Mesenchymal stem cell (in vitro differentiated cells and primary cell): Measurements from ENCODE around the gene ADARB2.

Experiments used
- DNase-seq: peaks from one replicate; pipeline ENCODE4 v3.0.0-alpha.2; 2013
- H2AFZ ChIP-seq: one replicate; pipeline ENCODE4 v1.6.1; 2013; ENCODE audit warnings: low read depth, mild to moderate bottlenecking, control low read depth, inconsistent platforms, low read length, moderate library complexity
- H2AK5ac ChIP-seq: 2 replicates; pipeline ENCODE4 v1.6.1; 2013; ENCODE audit warnings: low read length, moderate library complexity, mild to moderate bottlenecking, inconsistent platforms; ENCODE audit not compliant: severe bottlenecking
- H2BK120ac ChIP-seq: one replicate; pipeline ENCODE4 v1.6.1; 2013; ENCODE audit warnings: low read depth, mild to moderate bottlenecking, inconsistent platforms, low read length, moderate library complexity
- H2BK12ac ChIP-seq, 2 experiments: one replicate each; pipeline ENCODE4 v1.6.1; 2013; ENCODE audit warnings: inconsistent platforms in 2 of 2, low read length in 2 of 2, mild to moderate bottlenecking in 2 of 2, moderate library complexity in 2 of 2, control low read depth in 1 of 2
- H2BK15ac ChIP-seq: one replicate; pipeline ENCODE4 v1.6.1; 2013; ENCODE audit warnings: mild to moderate bottlenecking, low read depth, inconsistent platforms; ENCODE audit not compliant: poor library complexity, severe bottlenecking
- H2BK5ac ChIP-seq: 2 replicates; pipeline ENCODE4 v1.6.1; 2013; ENCODE audit warnings: low read depth, mild to moderate bottlenecking, low read length, control low read depth, inconsistent platforms; ENCODE audit not compliant: poor library complexity, severe bottlenecking
- H3K14ac ChIP-seq, 2 experiments: one replicate each; pipeline ENCODE4 v1.6.1; 2013; ENCODE audit warnings: inconsistent platforms in 2 of 2, low read length in 2 of 2, control low read depth in 1 of 2, mild to moderate bottlenecking in 1 of 2, moderate library complexity in 1 of 2
- H3K18ac ChIP-seq, 2 experiments: one replicate each; pipeline ENCODE4 v1.6.1; 2013; ENCODE audit warnings: inconsistent platforms in 2 of 2, low read length in 2 of 2, control low read depth in 1 of 2, low read depth in 1 of 2, mild to moderate bottlenecking in 1 of 2
- H3K23ac ChIP-seq, 2 experiments: one replicate each; pipeline ENCODE4 v1.6.1; 2013; ENCODE audit warnings: inconsistent platforms in 2 of 2, low read length in 2 of 2, mild to moderate bottlenecking in 2 of 2, moderate library complexity in 2 of 2, control low read depth in 1 of 2
- H3K27ac ChIP-seq: 2 replicates; pipeline ENCODE4 v1.5.1; 2013; ENCODE audit warnings: mild to moderate bottlenecking, moderate library complexity, low read length, control low read depth, inconsistent platforms; ENCODE audit not compliant: poor library complexity, severe bottlenecking
- H3K27me3 ChIP-seq, 2 experiments: 2 replicates each; pipeline versions ENCODE4 v1.6.1 to v1.7.0; 2013; ENCODE audit warnings: low read length in 2 of 2, mild to moderate bottlenecking in 2 of 2, moderate library complexity in 2 of 2, control low read depth in 1 of 2, inconsistent platforms in 1 of 2; ENCODE audit not compliant: control insufficient read depth in 1 of 2, insufficient read depth in 1 of 2
- H3K36me3 ChIP-seq, 2 experiments: 2 replicates each; pipeline versions ENCODE4 v1.6.1 to v1.7.0; 2013; ENCODE audit warnings: low read length in 2 of 2, control low read depth in 1 of 2, inconsistent platforms in 1 of 2, low read depth in 1 of 2, mild to moderate bottlenecking in 1 of 2; ENCODE audit not compliant: insufficient read depth in 2 of 2, control insufficient read depth in 1 of 2
- H3K4ac ChIP-seq, 2 experiments: one replicate each; pipeline ENCODE4 v1.6.1; 2013; ENCODE audit warnings: inconsistent platforms in 2 of 2, low read length in 2 of 2, mild to moderate bottlenecking in 2 of 2, moderate library complexity in 2 of 2, control low read depth in 1 of 2, low read depth in 1 of 2
- H3K4me1 ChIP-seq: 2 replicates; pipeline ENCODE4 v1.6.1; 2013; ENCODE audit warnings: low read depth, low read length, control low read depth; ENCODE audit not compliant: control insufficient read depth, insufficient read depth
- H3K4me2 ChIP-seq: 2 replicates; pipeline ENCODE4 v1.6.1; 2013; ENCODE audit warnings: low read length, mild to moderate bottlenecking, inconsistent platforms; ENCODE audit not compliant: poor library complexity, severe bottlenecking
- H3K4me3 ChIP-seq, 2 experiments: 2 replicates each; pipeline versions ENCODE4 v1.5.1 to v1.7.0; 2013; ENCODE audit warnings: low read length in 2 of 2, mild to moderate bottlenecking in 2 of 2, control low read depth in 1 of 2, low read depth in 1 of 2; ENCODE audit not compliant: insufficient read depth in 1 of 2
- H3K79me1 ChIP-seq: replicated peaks from 2 replicates; pipeline ENCODE4 v1.6.1; 2013; ENCODE audit warnings: mild to moderate bottlenecking, control low read depth, low read length, inconsistent platforms; ENCODE audit not compliant: poor library complexity, severe bottlenecking
- H3K9ac ChIP-seq: 2 replicates; pipeline ENCODE4 v1.7.0; 2013; ENCODE audit warnings: mild to moderate bottlenecking, low read length, moderate library complexity
- H3K9me3 ChIP-seq: 2 replicates; pipeline ENCODE4 v1.7.0; 2013; ENCODE audit warnings: mild to moderate bottlenecking, low read length; ENCODE audit not compliant: control insufficient read depth
- H4K8ac ChIP-seq: one replicate; pipeline ENCODE4 v1.6.1; 2013; ENCODE audit warnings: inconsistent platforms, mild to moderate bottlenecking, low read length, moderate library complexity
- H4K91ac ChIP-seq: one replicate; pipeline ENCODE4 v1.6.1; 2013; ENCODE audit warnings: mild to moderate bottlenecking, low read length, inconsistent platforms
- WGBS: methylation state at CpG from one replicate; pipeline ENCODE4 v1.1.7; 2013; ENCODE audit warnings: mixed read lengths; 5-methylcytosine and 5-hydroxymethylcytosine counted together

ADARB2 gene

GRCh38 chr10:1395025-1395480 lies 342.3 kb downstream of the ADARB2 start:
- Histone ChIP-seq H4K91ac (no peak overlapping the region), H4K8ac (no peak overlapping the region), H3K27ac (no peak overlapping the region), H3K9me3 (peaks cover 4% of the 10 kb centered on the region), H3K9ac (no peak overlapping the region), H3K23ac (no peak overlapping the region), H3K4me1 (peaks cover 4% of the 10 kb centered on the region), H3K79me1 (no peaks in the 10 kb centered on the region), H2AFZ (no peak overlapping the region), H2AK5ac (no peak overlapping the region), H2BK15ac (no peak overlapping the region), H3K36me3 (no peaks in the 10 kb centered on the region), H3K4me2 (no peak overlapping the region), H3K27me3 (no peaks in the 10 kb centered on the region), H3K14ac (no peak overlapping the region), H2BK120ac (no peak overlapping the region), H3K18ac (no peak overlapping the region), H3K4ac (no peak overlapping the region), H3K4me3 (no peak overlapping the region), H2BK12ac (no peak overlapping the region), H2BK5ac (no peak overlapping the region)
- 87% methylated on average over 11 of the region's 11 CpGs for WGBS
- DNase-seq = no peak

GRCh38 chr10:1394155-1394912 lies 343.0 kb downstream of the ADARB2 start:
- Histone ChIP-seq H2BK15ac (no peak overlapping the region), H2AK5ac (no peak overlapping the region), H3K4me1 (no peaks in the 10 kb centered on the region), H3K14ac (no peak overlapping the region), H3K79me1 (no peaks in the 10 kb centered on the region), H3K4me3 (no peak overlapping the region), H3K36me3 (no peaks in the 10 kb centered on the region), H2BK5ac (no peak overlapping the region), H3K27me3 (no peaks in the 10 kb centered on the region), H3K18ac (no peak overlapping the region), H3K9me3 (peaks cover 3% of the 10 kb centered on the region), H3K23ac (no peak overlapping the region), H2BK120ac (no peak overlapping the region), H4K91ac (no peak overlapping the region), H2BK12ac (no peak overlapping the region), H3K9ac (no peak overlapping the region), H3K27ac (no peak overlapping the region), H3K4me2 (no peak overlapping the region), H2AFZ (no peak overlapping the region), H4K8ac (no peak overlapping the region), H3K4ac (no peak overlapping the region)
- DNase-seq = no peak
- 81% methylated on average over 11 of the region's 13 CpGs for WGBS

GRCh38 chr10:1393481-1393880 lies 343.8 kb downstream of the ADARB2 start:
- H3K9me3 ChIP-seq = no peaks in the 10 kb centered on the region
- no peak overlapping the region for H4K8ac ChIP-seq
- no peak overlapping the region for H3K4me2 ChIP-seq
- no peak overlapping the region for H2BK5ac ChIP-seq
- H3K79me1 ChIP-seq = no peaks in the 10 kb centered on the region
- 95% methylated on average over 8 of the region's 8 CpGs for WGBS
- no peak overlapping the region for H2AK5ac ChIP-seq
- H3K18ac ChIP-seq = no peak overlapping the region
- no peak overlapping the region for H2BK15ac ChIP-seq
- H4K91ac ChIP-seq = no peak overlapping the region
- no peak overlapping the region for H3K23ac ChIP-seq
- no peak overlapping the region for H3K4ac ChIP-seq
- no peak overlapping the region for H3K14ac ChIP-seq
- no peaks in the 10 kb centered on the region for H3K4me1 ChIP-seq
- H3K4me3 ChIP-seq = no peak overlapping the region
- no peak overlapping the region for H3K27ac ChIP-seq
- no peaks in the 10 kb centered on the region for H3K36me3 ChIP-seq
- no peak for DNase-seq
- H3K27me3 ChIP-seq = no peaks in the 10 kb centered on the region
- no peak overlapping the region for H2AFZ ChIP-seq
- no peak overlapping the region for H2BK120ac ChIP-seq
- no peak overlapping the region for H3K9ac ChIP-seq
- H2BK12ac ChIP-seq = no peak overlapping the region

- Histone ChIP-seq H3K9me3 (no peaks in the 10 kb centered on the region), H3K36me3 (no peaks in the 10 kb centered on the region), H3K27me3 (no peaks in the 10 kb centered on the region), H2AFZ (no peak overlapping the region), H3K4me1 (no peaks in the 10 kb centered on the region), H2BK15ac (no peak overlapping the region), H3K27ac (no peak overlapping the region), H2BK120ac (no peak overlapping the region), H3K14ac (no peak overlapping the region), H3K4ac (no peak overlapping the region), H3K79me1 (no peaks in the 10 kb centered on the region), H3K4me2 (no peak overlapping the region), H3K18ac (no peak overlapping the region), H3K23ac (no peak overlapping the region), H2BK5ac (no peak overlapping the region), H3K9ac (no peak overlapping the region), H4K91ac (no peak overlapping the region), H3K4me3 (no peak overlapping the region), H4K8ac (no peak overlapping the region), H2AK5ac (no peak overlapping the region), H2BK12ac (no peak overlapping the region)
- 77% methylated on average over 4 of the region's 4 CpGs for WGBS
- DNase-seq = no peak
These were observed 345.2 kb downstream of the ADARB2 start for GRCh38 chr10:1392127-1392526.
